ENCODE data around the gene FIGNL1.

The FIGNL1 gene

GRCh38 chr7:50475340-50475739 lies 25.2 kb upstream of the FIGNL1 start:
- peaks cover 3% of the 10 kb centered on the region for H3K27me3 ChIP-seq (replicated peaks)
- in situ Hi-C loops (cut with HindIII; ENCODE audit: low pct_ligation_motif_present, low sequenced_read_pairs) = no loop called here
- no peak for DNase-seq
- no peak for TF ChIP-seq CTCF (IDR thresholded peaks at IDR 0.05; ENCODE audit: low read depth, low read length, missing control alignments)
- no peak overlapping the region for H3K27ac ChIP-seq
- H3K4me3 ChIP-seq (ENCODE audit: low read depth, low read length) = no peak overlapping the region
- no peaks in the 10 kb centered on the region for H3K36me3 ChIP-seq (replicated peaks)

GRCh38 chr7:50474382-50475160 lies 24.4 kb upstream of the FIGNL1 start:
- no peak overlapping the region for H3K27ac ChIP-seq
- H3K27me3 ChIP-seq (replicated peaks) = peaks cover 3% of the 10 kb centered on the region
- in situ Hi-C loops (cut with HindIII; ENCODE audit: low pct_ligation_motif_present, low sequenced_read_pairs) = no loop called here
- no peak for DNase-seq
- no peaks in the 10 kb centered on the region for H3K36me3 ChIP-seq (replicated peaks)
- TF ChIP-seq CTCF (IDR thresholded peaks at IDR 0.05; ENCODE audit: low read depth, low read length, missing control alignments) = no peak
- H3K4me3 ChIP-seq (ENCODE audit: low read depth, low read length) = no peak overlapping the region

- no peaks in the 10 kb centered on the region for H3K36me3 ChIP-seq (replicated peaks)
- in situ Hi-C loops (cut with HindIII; ENCODE audit: low pct_ligation_motif_present, low sequenced_read_pairs) = no loop called here
- no peak overlapping the region for H3K4me3 ChIP-seq (ENCODE audit: low read depth, low read length)
- TF ChIP-seq CTCF (IDR thresholded peaks at IDR 0.05; ENCODE audit: low read depth, low read length, missing control alignments) = no peak
- no peak for DNase-seq
- H3K27me3 ChIP-seq (replicated peaks) = peaks cover 3% of the 10 kb centered on the region
- no peak overlapping the region for H3K27ac ChIP-seq
Measured at GRCh38 chr7:50473531-50473930, 23.4 kb upstream of the FIGNL1 start.

- Histone ChIP-seq H3K4me3 (ENCODE audit: low read depth, low read length) (no peak overlapping the region), H3K36me3 (replicated peaks) (no peaks in the 10 kb centered on the region), H3K27me3 (replicated peaks) (peaks cover 3% of the 10 kb centered on the region), H3K27ac (no peak overlapping the region)
- DNase-seq = no peak
- in situ Hi-C loops (cut with HindIII; ENCODE audit: low pct_ligation_motif_present, low sequenced_read_pairs) = no loop called here
- no peak for TF ChIP-seq CTCF (IDR thresholded peaks at IDR 0.05; ENCODE audit: low read depth, low read length, missing control alignments)
Measured at GRCh38 chr7:50472427-50472826, 22.3 kb upstream of the FIGNL1 start.

GRCh38 chr7:50471970-50472369 lies 21.8 kb upstream of the FIGNL1 start:
- Histone ChIP-seq H3K27ac (no peak overlapping the region), H3K27me3 (replicated peaks) (peaks cover 3% of the 10 kb centered on the region), H3K4me3 (ENCODE audit: low read depth, low read length) (no peak overlapping the region), H3K36me3 (replicated peaks) (no peaks in the 10 kb centered on the region)
- in situ Hi-C loops (cut with HindIII; ENCODE audit: low pct_ligation_motif_present, low sequenced_read_pairs) = no loop called here
- DNase-seq = no peak
- TF ChIP-seq CTCF (IDR thresholded peaks at IDR 0.05; ENCODE audit: low read depth, low read length, missing control alignments) = no peak

All from brain microvascular endothelial cell (primary cell).